HepG2 (cell line): ENCODE data around the gene INSIG1. TPM values are rescaled to one million over a fixed set of nuclear protein-coding genes. Genes with fewer than 3 reads are reported as not detected.

Experiments used
- ATAC-seq: fragments of 200-7000 bp; cut with Tn5 transposase; 3 replicates; pipeline ENCODE4 v1.9.1; 2020; ENCODE audit warnings: mild to moderate bottlenecking, moderate library complexity
- BruUV-seq: library from RNA; stranded (reverse); fragments of 400-500 nt; replicated peaks from 2 replicates; lab custom pipeline; 2021; lab: Mats Ljungman, UMichigan
- CTCF ChIA-PET: fragments of 300-600 bp; formaldehyde crosslinking; extraction: SDS; loops from one replicate; lab custom pipeline; 2021; ENCODE audit warnings: low total read pairs, inconsistent platforms, low intra/inter-chr PET ratio; lab: Yijun Ruan, JAX
- POLR2A ChIA-PET: fragments of 350-600 bp; sonication (Branson Sonifier 250); formaldehyde crosslinking; loops from one replicate; lab custom pipeline; 2020; ENCODE audit warnings: antibody characterized with exemption, inconsistent platforms; lab: Yijun Ruan, JAX
- DNase-seq: peaks from one replicate; pipeline ENCODE4 v3.0.0-alpha.2; 2015; ENCODE audit warnings: low spot score
- FAIRE-seq: peaks from 3 replicates; lab custom pipeline; 2011; peaks lifted over from hg19 to GRCh38; lab: Jason Lieb, UNC
- H2AFZ ChIP-seq: one replicate; pipeline ENCODE4 v1.6.1; 2011; ENCODE audit warnings: low read length, inconsistent platforms
- H3K27ac ChIP-seq: fragments of 300-600 bp; 3 replicates; pipeline ENCODE4 v1.8.0; 2011; ENCODE audit warnings: mixed run types, mild to moderate bottlenecking, mixed read lengths, low read length, inconsistent platforms; ENCODE audit not compliant: insufficient read depth; ENCODE audit errors: extremely low read length
- H3K27me3 ChIP-seq, 2 experiments: fragments of 200-600 bp in 1 of 2; 2 replicates in 1 of 2; 3 replicates in 1 of 2; pipeline versions ENCODE4 v1.6.0 to v1.8.0; 2011; ENCODE audit warnings: low read length in 2 of 2, mild to moderate bottlenecking in 2 of 2, moderate library complexity in 2 of 2, inconsistent platforms in 1 of 2; ENCODE audit not compliant: insufficient read depth in 2 of 2, control insufficient read depth in 1 of 2
- H3K36me3 ChIP-seq, 2 experiments: fragments of 200-600 bp in 1 of 2; replicated peaks in 1 of 2; 2 replicates in 1 of 2; 3 replicates in 1 of 2; pipeline versions ENCODE4 v1.5.1 to v1.8.0; 2011; ENCODE audit warnings: low read length in 2 of 2, inconsistent platforms in 1 of 2; ENCODE audit not compliant: insufficient read depth in 2 of 2, control insufficient read depth in 1 of 2
- H3K4me1 ChIP-seq: 2 replicates; pipeline ENCODE4 v1.5.1; 2012; ENCODE audit warnings: low read length, inconsistent platforms; ENCODE audit not compliant: insufficient read depth
- H3K4me2 ChIP-seq: 2 replicates; pipeline ENCODE4 v1.6.0; 2011; ENCODE audit warnings: low read depth, low read length, inconsistent platforms
- H3K4me3 ChIP-seq, 3 experiments: fragments of 200-600 bp in 1 of 3; sonication (generic), shearing (Covaris generic) in 1 of 3; replicated peaks in 1 of 3; 2 replicates each; pipeline ENCODE4 v1.5.1; 2011 to 2016; ENCODE audit warnings: low read length in 3 of 3, inconsistent platforms in 2 of 3, low read depth in 2 of 3, mild to moderate bottlenecking in 2 of 3, control low read depth in 1 of 3, mixed read lengths in 1 of 3; ENCODE audit not compliant: insufficient read depth in 1 of 3
- H3K79me2 ChIP-seq: one replicate; pipeline ENCODE4 v1.6.1; 2011; ENCODE audit warnings: low read length, inconsistent platforms; ENCODE audit not compliant: insufficient read depth
- H3K9ac ChIP-seq: 2 replicates; pipeline ENCODE4 v1.6.0; 2011; ENCODE audit warnings: mild to moderate bottlenecking, low read depth, low read length, inconsistent platforms; ENCODE audit not compliant: insufficient read depth
- H3K9me3 ChIP-seq: 2 replicates; pipeline ENCODE4 v1.5.1; 2012; ENCODE audit warnings: mild to moderate bottlenecking, low read length
- H4K20me1 ChIP-seq: 2 replicates; pipeline ENCODE4 v1.6.0; 2011; ENCODE audit warnings: inconsistent platforms, mild to moderate bottlenecking, low read length, moderate library complexity; ENCODE audit not compliant: insufficient read depth
- E2F2 ChIP-seq: sonication (generic); formaldehyde crosslinking; IDR thresholded peaks from 2 replicates; pipeline ENCODE4 v1.4.0; 2020; ENCODE audit warnings: missing genetic modification reagents, borderline replicate concordance
- FLYWCH1 ChIP-seq: sonication (generic); formaldehyde crosslinking; IDR thresholded peaks from 2 replicates; pipeline ENCODE4 v1.8.1; 2023; ENCODE audit warnings: mild to moderate bottlenecking, missing genetic modification reagents
- FOSL1 ChIP-seq: sonication (generic); formaldehyde crosslinking; IDR thresholded peaks from 2 replicates; pipeline ENCODE4 v1.9.0; 2021; ENCODE audit warnings: missing genetic modification reagents, borderline replicate concordance
- HOXA5 ChIP-seq: sonication (generic); formaldehyde crosslinking; IDR thresholded peaks from 2 replicates; pipeline ENCODE4 v1.4.0; 2020; ENCODE audit warnings: missing genetic modification reagents
- NFATC3 ChIP-seq: sonication (generic); formaldehyde crosslinking; IDR thresholded peaks from 2 replicates; pipeline ENCODE4 v1.5.1; 2020; ENCODE audit warnings: mild to moderate bottlenecking, missing genetic modification reagents
- POLR2A ChIP-seq, 2 experiments: IDR thresholded peaks; 2 replicates each; pipeline ENCODE4 v1.6.1; 2011; ENCODE audit warnings: low read depth in 2 of 2, low read length in 2 of 2, mild to moderate bottlenecking in 1 of 2, moderate library complexity in 1 of 2; ENCODE audit not compliant: insufficient read depth in 1 of 2
- RBM22 ChIP-seq: fragments of 200-400 bp; formaldehyde crosslinking; optimal IDR thresholded peaks from 2 replicates; pipeline ENCODE3; 2017; ENCODE audit warnings: mild to moderate bottlenecking, low read length, moderate library complexity
- TIGD3 ChIP-seq: sonication (generic); formaldehyde crosslinking; IDR thresholded peaks from 2 replicates; pipeline ENCODE4 v1.5.1; 2020; ENCODE audit warnings: mild to moderate bottlenecking, missing genetic modification reagents, borderline replicate concordance
- ZFP36L2 ChIP-seq: sonication (generic); formaldehyde crosslinking; IDR thresholded peaks from 2 replicates; pipeline ENCODE4 v1.4.0; 2020; ENCODE audit warnings: missing genetic modification reagents
- ZFP62 ChIP-seq: sonication (generic); formaldehyde crosslinking; IDR thresholded peaks from 2 replicates; pipeline ENCODE4 v1.4.0; 2020; ENCODE audit warnings: missing genetic modification reagents
- ZFYVE20 ChIP-seq: sonication (generic); formaldehyde crosslinking; IDR thresholded peaks from 2 replicates; pipeline ENCODE4 v1.8.0; 2023; ENCODE audit warnings: low read depth, mild to moderate bottlenecking, moderate library complexity, missing genetic modification reagents, borderline replicate concordance
- ZNF12 ChIP-seq: sonication (generic); formaldehyde crosslinking; IDR thresholded peaks from 2 replicates; pipeline ENCODE4 v1.5.0; 2020; ENCODE audit warnings: missing genetic modification reagents
- ZNF136 ChIP-seq: sonication (generic); formaldehyde crosslinking; IDR thresholded peaks from 2 replicates; pipeline ENCODE4 v1.8.1; 2022; ENCODE audit warnings: low read depth, mild to moderate bottlenecking, moderate library complexity, missing genetic modification reagents
- ZNF207 ChIP-seq: fragments of 450-650 bp; IDR thresholded peaks from 2 replicates; pipeline ENCODE4 v1.6.1; 2016; ENCODE audit warnings: antibody characterized with exemption, borderline replicate concordance
- ZNF263 ChIP-seq: sonication (generic); formaldehyde crosslinking; IDR thresholded peaks from 2 replicates; pipeline ENCODE4 v1.4.0; 2020; ENCODE audit warnings: missing genetic modification reagents
- ZNF335 ChIP-seq: sonication (generic); formaldehyde crosslinking; IDR thresholded peaks from 2 replicates; pipeline ENCODE4 v1.4.0; 2020; ENCODE audit warnings: missing genetic modification reagents
- ZNF431 ChIP-seq: sonication (generic); formaldehyde crosslinking; IDR thresholded peaks from 2 replicates; pipeline ENCODE4 v1.9.0; 2022; ENCODE audit warnings: missing genetic modification reagents, low read depth, mild to moderate bottlenecking, borderline replicate concordance
- ZNF564 ChIP-seq: sonication (generic); formaldehyde crosslinking; IDR thresholded peaks from 2 replicates; pipeline ENCODE4 v1.8.1; 2023; ENCODE audit warnings: mild to moderate bottlenecking, missing genetic modification reagents
- ZNF75D ChIP-seq: sonication (generic); formaldehyde crosslinking; IDR thresholded peaks from 2 replicates; pipeline ENCODE4 v1.8.1; 2023; ENCODE audit warnings: missing genetic modification reagents, mild to moderate bottlenecking, borderline replicate concordance
- WGBS: methylation state at CpG from one replicate; pipeline ENCODE4 v1.1.6; 2017; ENCODE audit warnings: low lambda C conversion rate; 5-methylcytosine and 5-hydroxymethylcytosine counted together
- in situ Hi-C: cut with HindIII; loops from 2 replicates; pipeline ENCODE4 v1.10.0; 2017; ENCODE audit warnings: low pct_unique_long_range_greater_than_20kb; ENCODE audit not compliant: extremely low pct_ligation_motif_present
- intact Hi-C: fragments of 100-400 bp; cut with micrococcal nuclease; formaldehyde crosslinking; loops from one replicate; pipeline ENCODE4 v1.10.0; 2022; ENCODE audit not compliant: unreplicated experiment
- polyA plus RNA-seq, 8 experiments: library from polyadenylated mRNA; depleted of rRNA in 3 of 8; stranded (reverse) in 7 of 8; unstranded in 1 of 8; fragments of >200 nt; fragmentation: Illumina TruSeq in 4 of 8; extraction: Trizol in 4 of 8; gene quantifications; 2 replicates each; pipeline versions ENCODE4 v1.2.1 to v1.2.3, GENCODE V29; 2011 to 2016; ENCODE audit warnings: low read depth in 4 of 8, missing spikeins in 1 of 8, mixed read lengths in 1 of 8; ENCODE audit not compliant: insufficient read depth in 1 of 8
- total RNA-seq, 5 experiments: library from RNA; depleted of rRNA; stranded (reverse); fragments of >200 nt; fragmentation: Illumina TruSeq; extraction: Trizol; gene quantifications; 2 replicates each; pipeline ENCODE4 v1.2.3, GENCODE V29; 2016; ENCODE audit warnings: low read depth in 1 of 5

INSIG1 gene
- total and polyA plus RNA-seq, 2 of the 13 experiments (the other 11 are each of a cell fraction or from before 2014, with no cell fraction given): 0.07 to 0.11 TPM

- H3K9me3 ChIP-seq: no peaks in the 10 kb centered on the region
- TF ChIP-seq ZNF263 (CRISPR knock-in tag) (no peak), TIGD3 (CRISPR knock-in tag) (no peak), ZNF12 (CRISPR knock-in tag) (0 out of 2 replicates have a peak, but pooled peaks have one; percentile 56)
- H3K4me2 ChIP-seq: no peak overlapping the region
- no peak overlapping the region for H2AFZ ChIP-seq
- no peaks in the 10 kb centered on the region for H3K4me1 ChIP-seq
- no peak for ATAC-seq
- in situ Hi-C loops (no loop called here), intact Hi-C loops (no loop called here)
- H3K79me2 ChIP-seq: no peaks in the 10 kb centered on the region
- no peak overlapping the region for H3K9ac ChIP-seq
- H3K27me3 ChIP-seq: peaks cover 2 to 26% of the 10 kb centered on the region in 2 experiments; a peak in 4 of 5 replicates
- H4K20me1 ChIP-seq: no peaks in the 10 kb centered on the region
- 53% methylated on average over 9 of the region's 13 CpGs for WGBS
- no peak for FAIRE-seq
- ChIA-PET POLR2A (no interaction called here), CTCF (no interaction called here)
- BruUV-seq: no TSS peak
- DNase-seq: no peak
- no peak overlapping the region for H3K4me3 ChIP-seq
- no peak overlapping the region for H3K27ac ChIP-seq
- no peaks in the 10 kb centered on the region for H3K36me3 ChIP-seq
Measured at GRCh38 chr7:155316427-155317113, 18.9 kb downstream of the INSIG1 start.

DNA sequence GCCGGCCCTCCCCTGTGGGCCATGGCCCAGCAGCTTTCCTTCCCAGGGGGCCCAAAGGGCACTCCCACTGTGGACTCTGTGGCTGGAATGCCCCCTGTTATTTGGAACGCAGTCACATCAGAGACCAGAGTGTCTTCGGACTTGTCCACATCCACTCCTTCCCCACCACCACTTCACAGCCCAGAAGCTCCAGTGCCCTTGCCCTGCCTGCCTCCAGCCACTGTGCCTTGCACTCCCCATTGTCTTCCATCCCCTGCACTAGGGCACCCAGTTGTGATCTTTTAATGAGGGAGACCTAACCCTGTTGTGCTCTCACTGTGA lies 19.4 kb downstream of the INSIG1 start:
- intact Hi-C loops: no loop called here
- no peak overlapping the region for H3K4me3 ChIP-seq
- ChIA-PET POLR2A (no interaction called here), CTCF (no interaction called here)
- H3K9me3 ChIP-seq: no peaks in the 10 kb centered on the region
- no peak overlapping the region for H3K4me2 ChIP-seq
- no peak overlapping the region for H3K27ac ChIP-seq
- H2AFZ ChIP-seq: no peak overlapping the region
- no peak for FAIRE-seq
- H4K20me1 ChIP-seq: no peaks in the 10 kb centered on the region
- WGBS: 40% methylated on average over 2 of the region's 3 CpGs
- no peak for DNase-seq
- no peaks in the 10 kb centered on the region for H3K36me3 ChIP-seq
- no TSS peak for BruUV-seq
- H3K79me2 ChIP-seq: no peaks in the 10 kb centered on the region
- in situ Hi-C loops: no loop called here
- no peak for ATAC-seq
- no peaks in the 10 kb centered on the region for H3K4me1 ChIP-seq
- H3K9ac ChIP-seq: no peak overlapping the region
- H3K27me3 ChIP-seq: peaks cover 2 to 24% of the 10 kb centered on the region in 2 experiments; a peak in 4 of 5 replicates
- TF ChIP-seq NFATC3 (CRISPR knock-in tag): no peak
- TF ChIP-seq ZNF207: no peak
- no peak for TF ChIP-seq FOSL1 (CRISPR knock-in tag)
- no peak for TF ChIP-seq ZNF564 (CRISPR knock-in tag)
- TF ChIP-seq HOXA5: no peak
- no peak for TF ChIP-seq ZNF136 (CRISPR knock-in tag)
- TF ChIP-seq ZNF431: no peak
- no peak for TF ChIP-seq FLYWCH1
- TF ChIP-seq RBM22: no peak
- no peak for TF ChIP-seq E2F2 (CRISPR knock-in tag)
- TF ChIP-seq ZNF75D (CRISPR knock-in tag): no peak
- no peak for TF ChIP-seq ZFP62 (CRISPR knock-in tag)
- no peak for TF ChIP-seq ZFP36L2 (CRISPR knock-in tag)
- no peak for TF ChIP-seq ZNF335 (CRISPR knock-in tag)
- TF ChIP-seq POLR2A (IDR thresholded peaks at IDR 0.05; ENCODE audit: insufficient read depth in 1 of 2, low read depth in 2 of 2, low read length in 2 of 2): no peak
- no peak for TF ChIP-seq ZFYVE20 (CRISPR knock-in tag)
